Endothelial cell of umbilical vein (primary cell): ENCODE results near the gene NFU1. TPM values are rescaled to one million over a fixed set of nuclear protein-coding genes. Genes with fewer than 3 reads are reported as not detected.

ENCODE experiments used
- BruUV-seq: library from RNA; stranded (reverse); fragments of 400-500 nt; replicated peaks from 2 replicates; lab custom pipeline; 2021; lab: Mats Ljungman, UMichigan
- CTCF ChIA-PET: fragments of 300-600, 350-600 bp; sonication (Branson Sonifier 250); formaldehyde crosslinking; loops from one replicate; lab custom pipeline; 2021; ENCODE audit warnings: antibody characterized with exemption, inconsistent platforms; lab: Charles Lee
- POLR2A ChIA-PET: fragments of 300-600, 350-600 bp; sonication (Branson Sonifier 250); formaldehyde crosslinking; loops from one replicate; lab custom pipeline; 2021; ENCODE audit warnings: antibody characterized with exemption, inconsistent platforms; lab: Charles Lee
- DNase-seq: peaks from one replicate; pipeline ENCODE4 v3.0.0-alpha.2; 2011; ENCODE audit warnings: low read depth, low spot score
- FAIRE-seq: peaks from 2 replicates; lab custom pipeline; 2011; peaks lifted over from hg19 to GRCh38; lab: Jason Lieb, UNC
- H2AFZ ChIP-seq: 2 replicates; pipeline ENCODE4 v1.6.0; 2012; ENCODE audit warnings: low read depth, low read length, control low read depth, inconsistent platforms
- H3K27ac ChIP-seq: 2 replicates; pipeline ENCODE4 v1.5.1; 2011; ENCODE audit warnings: low read depth, mild to moderate bottlenecking, control low read depth, low read length, moderate library complexity; ENCODE audit not compliant: insufficient read depth
- H3K27me3 ChIP-seq, 2 experiments: 2 replicates each; pipeline versions ENCODE4 v1.6.0 to v1.6.1; 2011; ENCODE audit warnings: low read length in 2 of 2, mixed read lengths in 1 of 2; ENCODE audit not compliant: control insufficient read depth in 2 of 2, insufficient read depth in 2 of 2
- H3K36me3 ChIP-seq, 2 experiments: 2 replicates in 1 of 2; 3 replicates in 1 of 2; pipeline ENCODE4 v1.5.1; 2011; ENCODE audit warnings: low read length in 2 of 2, mild to moderate bottlenecking in 1 of 2, moderate library complexity in 1 of 2; ENCODE audit not compliant: control insufficient read depth in 2 of 2, insufficient read depth in 2 of 2; ENCODE audit errors: extremely low read depth in 1 of 2
- H3K4me1 ChIP-seq: 3 replicates; pipeline ENCODE4 v1.5.1; 2011; ENCODE audit warnings: mild to moderate bottlenecking, low read length; ENCODE audit not compliant: control insufficient read depth, insufficient read depth; ENCODE audit errors: extremely low read depth
- H3K4me2 ChIP-seq: 2 replicates; pipeline ENCODE4 v1.6.1; 2011; ENCODE audit warnings: low read length, control low read depth, mixed read lengths; ENCODE audit not compliant: insufficient read depth
- H3K4me3 ChIP-seq, 3 experiments: fragments of 200-600 bp in 1 of 3; sonication (generic), shearing (Covaris generic) in 1 of 3; replicated peaks in 1 of 3; 2 replicates each; pipeline ENCODE4 v1.5.1; 2011 to 2016; ENCODE audit warnings: control low read depth in 3 of 3, low read length in 3 of 3, mild to moderate bottlenecking in 2 of 3, inconsistent platforms in 1 of 3, low read depth in 1 of 3, moderate library complexity in 1 of 3; ENCODE audit not compliant: insufficient read depth in 1 of 3
- H3K79me2 ChIP-seq: 2 replicates; pipeline ENCODE4 v1.6.0; 2012; ENCODE audit warnings: low read length, inconsistent platforms; ENCODE audit not compliant: control insufficient read depth, insufficient read depth
- H3K9ac ChIP-seq: replicated peaks from 2 replicates; pipeline ENCODE3; 2011; ENCODE audit warnings: low read length, control low read depth; ENCODE audit not compliant: insufficient read depth; ENCODE audit errors: extremely low read depth
- H3K9me1 ChIP-seq: replicated peaks from 3 replicates; pipeline ENCODE4 v1.6.0; 2011; ENCODE audit warnings: mild to moderate bottlenecking, low read length; ENCODE audit not compliant: control insufficient read depth, insufficient read depth; ENCODE audit errors: extremely low read depth
- H3K9me3 ChIP-seq: replicated peaks from 2 replicates; pipeline ENCODE4 v1.5.1; 2012; ENCODE audit warnings: low read length, inconsistent platforms; ENCODE audit not compliant: control insufficient read depth, insufficient read depth
- H4K20me1 ChIP-seq: replicated peaks from 2 replicates; pipeline ENCODE3; 2011; ENCODE audit warnings: mild to moderate bottlenecking, low read length; ENCODE audit not compliant: control insufficient read depth, insufficient read depth; ENCODE audit errors: extremely low read depth
- CTCF ChIP-seq, 2 donors: IDR thresholded peaks; 1 replicate in 1 of 2; 2 replicates in 1 of 2; pipeline ENCODE4 v1.5.1; 2011; ENCODE audit warnings: low read length in 2 of 2, mild to moderate bottlenecking in 2 of 2, moderate library complexity in 2 of 2, control low read depth in 1 of 2, inconsistent platforms in 1 of 2, low read depth in 1 of 2; ENCODE audit not compliant: insufficient read depth in 1 of 2; ENCODE audit errors: extremely low read depth in 1 of 2
- EZH2 ChIP-seq: IDR thresholded peaks from 2 replicates; pipeline ENCODE4 v1.6.1; 2012; ENCODE audit warnings: borderline replicate concordance, low read depth, mild to moderate bottlenecking, moderate library complexity, low read length, inconsistent platforms; ENCODE audit not compliant: severe bottlenecking
- FOS ChIP-seq: IDR thresholded peaks from 2 replicates; pipeline ENCODE4 v1.6.1; 2011; ENCODE audit warnings: mild to moderate bottlenecking, low read length, moderate library complexity, borderline replicate concordance; ENCODE audit not compliant: insufficient read depth
- JUN ChIP-seq: IDR thresholded peaks from 2 replicates; pipeline ENCODE4 v1.6.1; 2011; ENCODE audit warnings: borderline replicate concordance, low read depth; ENCODE audit not compliant: insufficient read length, insufficient read depth
- MAX ChIP-seq: IDR thresholded peaks from 2 replicates; pipeline ENCODE4 v1.6.1; 2011; ENCODE audit not compliant: insufficient read depth, insufficient read length
- POLR2AphosphoS5 ChIP-seq: IDR thresholded peaks from 2 replicates; pipeline ENCODE4 v1.6.1; 2012; ENCODE audit warnings: low read depth, mild to moderate bottlenecking, control low read depth, low read length, moderate library complexity; ENCODE audit not compliant: insufficient read depth
- dilution Hi-C: fragments of 300-500 bp; cut with MboI; formaldehyde crosslinking; loops from one replicate; pipeline ENCODE4 v1.15.0; 2019; ENCODE audit warnings: low sequenced_read_pairs; ENCODE audit not compliant: extremely low pct_ligation_motif_present
- intact Hi-C: fragments of 100-400 bp; cut with micrococcal nuclease; formaldehyde crosslinking; loops from one replicate; pipeline ENCODE4 v1.10.0; 2022
- polyA plus RNA-seq, 4 experiments: library from polyadenylated mRNA; depleted of rRNA in 3 of 4; stranded (reverse) in 3 of 4; unstranded in 1 of 4; fragments of >200 nt; gene quantifications; 2 replicates each; pipeline versions ENCODE4 v1.2.1 to v1.2.3, GENCODE V29; 2011 to 2012; ENCODE audit warnings: missing spikeins in 1 of 4
- total RNA-seq: library from RNA; stranded (reverse); gene quantifications from 2 replicates; pipeline ENCODE4 v1.2.3, GENCODE V29; 2021

NFU1 gene
- total and polyA plus RNA-seq, 2 donors (not counting 3 experiments of a cell fraction or from before 2014, with no cell fraction given), result 19.6 to 49.7 TPM

DNA sequence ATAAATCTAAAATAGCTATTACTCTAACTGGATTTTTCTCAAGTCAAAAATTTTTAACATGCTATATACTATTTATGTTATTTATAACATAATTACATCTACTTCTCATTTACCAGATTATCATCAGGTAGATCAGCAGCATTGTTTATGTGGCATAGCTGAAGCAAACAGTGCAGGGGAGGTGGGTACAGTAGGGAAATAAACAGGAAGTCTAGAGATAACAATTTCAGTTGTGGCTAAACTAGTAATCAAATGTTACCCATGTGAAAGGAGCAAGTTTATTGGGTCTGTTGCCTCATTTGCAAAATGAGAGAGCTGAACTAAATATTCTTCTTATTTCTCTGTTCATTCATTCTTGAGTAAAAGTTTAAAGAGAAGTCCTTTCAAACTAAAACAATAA lies 77.9 kb downstream of the NFU1 start:
- Histone ChIP-seq H3K27ac (no peak overlapping the region), H2AFZ (no peak overlapping the region), H3K27me3 (no peaks in the 10 kb centered on the region), H4K20me1 (no peaks in the 10 kb centered on the region), H3K36me3 (peaks cover 20 to 25% of the 10 kb centered on the region in 2 experiments), H3K4me3 (no peak overlapping the region), H3K9me1 (peaks cover 3% of the 10 kb centered on the region), H3K79me2 (no peaks in the 10 kb centered on the region), H3K4me1 (no peaks in the 10 kb centered on the region), H3K4me2 (no peak overlapping the region), H3K9ac (no peak overlapping the region), H3K9me3 (no peaks in the 10 kb centered on the region)
- TF ChIP-seq JUN, result no peak
- TF ChIP-seq FOS, result no peak
- no peak for TF ChIP-seq EZH2
- TF ChIP-seq CTCF (IDR thresholded peaks at IDR 0.05; ENCODE audit: extremely low read depth in 1 of 2, insufficient read depth in 1 of 2, low read depth in 1 of 2, low read length in 2 of 2), result no peak
- no peak for TF ChIP-seq MAX
- no peak for TF ChIP-seq POLR2AphosphoS5
- no TSS peak for BruUV-seq
- ChIA-PET POLR2A (no interaction called here), CTCF (no interaction called here)
- dilution Hi-C loops (no loop called here), intact Hi-C loops (no loop called here)
- DNase-seq (no peak), FAIRE-seq (no peak)
